Activated naive CD4-positive, alpha-beta T cell treated with anti-CD3 and anti-CD28 coated beads for 36 hours (primary cell): ENCODE data around the gene NDUFB11. TPM values are rescaled to one million over a fixed set of nuclear protein-coding genes. Genes with fewer than 3 reads are reported as not detected.

Experiments used
- CTCF ChIA-PET: fragments of 350-600 bp; sonication (Branson Sonifier 250); formaldehyde crosslinking; loops from one replicate; lab custom pipeline; 2021; ENCODE audit warnings: antibody characterized with exemption; lab: Charles Lee
- DNase-seq: peaks from one replicate; pipeline ENCODE4 v3.0.0-alpha.2; 2020
- H3K27ac Mint-ChIP-seq: one replicate; pipeline ENCODE4 v1.8.0; 2021; ENCODE audit warnings: mild to moderate bottlenecking, mixed read lengths
- H3K27me3 Mint-ChIP-seq: one replicate; pipeline ENCODE4 v1.8.0; 2021; ENCODE audit warnings: low read depth, mixed read lengths
- H3K36me3 Mint-ChIP-seq: one replicate; pipeline ENCODE4 v1.8.0; 2021; ENCODE audit warnings: low read depth, mixed read lengths
- H3K4me1 Mint-ChIP-seq: one replicate; pipeline ENCODE4 v1.8.0; 2021; ENCODE audit warnings: low read depth, mixed read lengths
- H3K4me3 Mint-ChIP-seq: one replicate; pipeline ENCODE4 v1.8.0; 2021; ENCODE audit warnings: mild to moderate bottlenecking, moderate library complexity, mixed read lengths
- H3K9me3 Mint-ChIP-seq: one replicate; pipeline ENCODE4 v1.8.0; 2021; ENCODE audit warnings: mixed read lengths
- intact Hi-C: fragments of 100-400 bp; cut with micrococcal nuclease; formaldehyde crosslinking; loops from one replicate; pipeline ENCODE4 v1.15.1; 2023
- total RNA-seq, 2 experiments: library from RNA; stranded (reverse); gene quantifications; one replicate each; pipeline ENCODE4 v1.2.3, GENCODE V29; 2021

Gene NDUFB11
- total RNA-seq, 2 experiments from 2014 or later = 85.8 to 87.2 TPM

DNA sequence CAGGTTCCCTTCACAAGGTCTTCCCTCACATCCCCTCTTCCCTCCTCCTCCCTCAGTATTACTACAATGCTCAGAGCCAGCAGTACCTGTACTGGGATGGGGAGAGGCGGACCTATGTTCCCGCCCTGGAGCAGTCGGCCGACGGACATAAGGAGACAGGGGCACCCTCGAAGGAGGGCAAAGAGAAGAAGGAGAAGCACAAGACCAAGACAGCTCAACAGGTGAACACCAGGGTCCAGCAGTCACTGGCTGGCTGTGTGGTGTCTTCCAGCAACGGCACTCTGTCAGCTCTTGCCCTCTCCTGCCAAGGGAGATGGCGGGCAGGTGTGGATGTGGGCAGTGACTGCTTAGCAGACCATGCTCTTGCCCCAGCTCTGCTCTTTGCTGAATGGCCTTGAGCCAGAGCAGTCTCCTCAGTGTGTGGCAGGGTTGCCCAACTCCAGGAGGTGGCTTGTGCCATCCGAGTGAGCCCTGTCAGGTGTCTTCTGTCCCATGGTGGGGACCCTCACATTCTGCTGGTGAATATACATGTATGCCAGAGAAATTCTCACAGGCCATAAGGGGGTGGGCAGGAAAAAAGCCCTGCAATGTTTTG is 37.7 kb upstream of the NDUFB11 start:
- Mint-ChIP-seq H3K9me3 (no peaks in the 10 kb centered on the region), H3K27ac (no peak overlapping the region), H3K36me3 (peaks cover 16% of the 10 kb centered on the region), H3K4me3 (no peak overlapping the region), H3K27me3 (no peaks in the 10 kb centered on the region), H3K4me1 (no peaks in the 10 kb centered on the region)
- intact Hi-C loops = no loop called here
- DNase-seq = no peak
- CTCF ChIA-PET = no interaction called here

DNA sequence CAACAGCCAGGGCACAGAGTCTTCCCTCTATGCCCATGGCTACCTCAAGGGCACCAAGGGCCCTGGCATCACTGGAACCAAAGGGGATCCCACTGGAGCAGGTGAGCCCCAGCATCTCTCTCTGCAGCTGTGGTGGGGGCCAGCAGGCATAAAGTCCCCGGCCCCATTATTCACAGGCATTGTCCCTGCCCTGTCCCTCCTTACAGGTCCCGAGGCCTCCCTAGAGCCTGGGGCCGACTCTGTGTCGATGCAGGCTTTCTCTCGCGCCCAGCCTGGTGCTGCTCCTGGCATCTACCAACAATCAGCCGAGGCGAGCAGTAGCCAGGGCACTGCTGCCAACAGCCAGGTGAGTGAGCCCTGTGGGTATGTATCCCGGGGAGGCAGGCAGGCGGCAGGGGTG is 36.8 kb upstream of the NDUFB11 start:
- H3K9me3 Mint-ChIP-seq = no peaks in the 10 kb centered on the region
- H3K27me3 Mint-ChIP-seq = no peaks in the 10 kb centered on the region
- no peak for DNase-seq
- no peak overlapping the region for H3K4me3 Mint-ChIP-seq
- H3K27ac Mint-ChIP-seq = no peak overlapping the region
- CTCF ChIA-PET = no interaction called here
- peaks cover 20% of the 10 kb centered on the region for H3K36me3 Mint-ChIP-seq
- intact Hi-C loops = no loop called here
- H3K4me1 Mint-ChIP-seq = no peaks in the 10 kb centered on the region

DNA sequence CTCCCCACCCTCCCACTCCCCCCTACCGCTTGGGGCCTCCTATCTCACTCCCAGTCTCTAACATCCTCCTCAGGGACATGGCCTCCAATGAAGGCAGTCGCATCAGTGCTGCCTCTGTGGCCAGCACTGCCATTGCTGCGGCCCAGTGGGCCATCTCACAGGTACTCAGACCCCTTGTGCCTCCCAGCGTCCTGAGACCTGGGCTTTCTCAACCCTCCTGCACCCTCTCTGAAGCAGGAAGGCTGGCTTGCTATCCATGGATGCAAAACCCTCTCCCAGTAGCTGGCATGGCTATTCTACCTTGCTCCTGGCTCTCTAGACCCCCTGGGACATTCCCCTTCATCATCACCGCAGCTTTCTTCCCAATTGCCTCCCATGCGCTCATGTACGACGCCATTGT is 35.8 kb upstream of the NDUFB11 start:
- Mint-ChIP-seq H3K27me3 (no peaks in the 10 kb centered on the region), H3K27ac (no peak overlapping the region), H3K36me3 (peaks cover 23% of the 10 kb centered on the region), H3K4me3 (no peak overlapping the region), H3K4me1 (no peaks in the 10 kb centered on the region), H3K9me3 (no peaks in the 10 kb centered on the region)
- no peak for DNase-seq
- intact Hi-C loops = no loop called here
- CTCF ChIA-PET = no interaction called here

DNA sequence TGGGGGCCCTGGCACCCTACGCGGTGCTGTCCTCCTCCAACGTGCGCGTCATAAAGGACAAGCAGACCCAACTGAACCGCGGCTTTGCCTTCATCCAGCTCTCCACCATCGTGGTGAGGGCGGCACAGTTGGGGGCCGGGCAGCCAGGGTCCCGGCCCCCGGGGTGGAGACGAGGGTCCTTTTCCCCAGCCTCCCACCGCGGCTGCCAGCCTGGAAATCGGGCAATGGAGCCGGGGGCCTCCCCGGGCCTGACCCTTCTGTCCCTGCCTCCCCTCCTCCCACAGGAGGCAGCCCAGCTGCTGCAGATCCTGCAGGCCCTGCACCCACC is 35.4 kb upstream of the NDUFB11 start:
- no peak overlapping the region for H3K4me3 Mint-ChIP-seq
- no peaks in the 10 kb centered on the region for H3K27me3 Mint-ChIP-seq
- CTCF ChIA-PET = no interaction called here
- intact Hi-C loops = no loop called here
- no peaks in the 10 kb centered on the region for H3K9me3 Mint-ChIP-seq
- H3K27ac Mint-ChIP-seq = no peak overlapping the region
- no peaks in the 10 kb centered on the region for H3K4me1 Mint-ChIP-seq
- DNase-seq = no peak
- peaks cover 23% of the 10 kb centered on the region for H3K36me3 Mint-ChIP-seq

DNA sequence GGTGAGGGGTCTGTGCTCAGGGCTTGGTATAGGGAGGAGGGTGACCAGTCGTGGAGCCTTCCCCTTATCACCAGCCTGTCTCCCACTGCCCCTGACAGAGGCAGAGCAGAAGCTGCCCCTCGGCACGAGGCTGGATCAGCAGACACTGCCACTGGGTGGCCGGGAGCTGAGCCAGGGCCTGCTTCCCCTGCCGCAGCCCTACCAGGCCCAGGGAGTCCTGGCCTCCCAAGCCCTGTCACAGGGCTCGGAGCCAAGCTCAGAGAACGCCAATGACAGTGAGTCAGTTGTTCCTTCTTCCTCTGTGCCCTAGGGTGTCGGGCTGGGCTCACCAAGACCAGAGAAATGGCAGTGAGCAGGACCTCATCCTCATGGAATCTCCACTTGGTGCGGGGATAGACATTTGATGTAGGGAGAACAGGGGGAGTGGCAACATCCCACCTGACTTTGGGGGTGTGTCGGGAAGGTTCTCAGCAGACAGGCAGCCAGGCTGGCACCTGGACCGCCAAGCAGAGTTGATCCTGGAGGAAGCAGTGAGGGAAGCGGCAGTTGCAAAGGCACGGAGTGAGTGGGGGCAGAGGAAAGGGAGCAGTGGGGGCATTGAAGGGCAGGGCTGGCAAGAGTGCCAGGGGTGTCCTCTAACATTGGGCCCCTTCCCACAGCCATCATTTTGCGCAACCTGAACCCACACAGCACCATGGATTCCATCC is 34.9 kb upstream of the NDUFB11 start:
- H3K27ac Mint-ChIP-seq = no peak overlapping the region
- no peaks in the 10 kb centered on the region for H3K4me1 Mint-ChIP-seq
- H3K9me3 Mint-ChIP-seq = no peaks in the 10 kb centered on the region
- H3K4me3 Mint-ChIP-seq = no peak overlapping the region
- CTCF ChIA-PET = no interaction called here
- H3K36me3 Mint-ChIP-seq = peaks cover 24% of the 10 kb centered on the region
- DNase-seq = no peak
- no peaks in the 10 kb centered on the region for H3K27me3 Mint-ChIP-seq
- intact Hi-C loops = no loop called here

DNA sequence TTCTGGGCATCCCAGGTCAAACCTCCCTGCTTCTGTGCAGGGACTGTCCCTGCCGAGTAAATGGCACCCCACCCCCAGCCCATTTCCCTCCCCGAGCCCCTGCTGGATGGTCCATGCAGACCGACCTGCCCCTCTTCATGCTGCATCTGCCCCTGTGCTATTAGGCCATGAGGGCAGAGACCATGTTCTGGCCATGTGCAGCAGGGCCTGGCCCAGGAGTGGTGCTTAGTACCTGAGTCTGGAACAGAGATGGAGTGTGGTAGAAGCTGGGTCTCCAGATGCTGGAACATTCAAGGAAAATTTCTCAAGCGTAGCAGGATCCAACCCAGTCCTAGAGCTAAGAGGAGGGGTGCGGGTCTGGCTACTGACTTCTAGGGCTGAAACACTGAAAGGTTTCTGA is 33.8 kb upstream of the NDUFB11 start:
- Mint-ChIP-seq H3K9me3 (no peaks in the 10 kb centered on the region), H3K36me3 (peaks cover 24% of the 10 kb centered on the region), H3K27me3 (no peaks in the 10 kb centered on the region), H3K4me1 (no peaks in the 10 kb centered on the region), H3K4me3 (no peak overlapping the region), H3K27ac (no peak overlapping the region)
- intact Hi-C loops = no loop called here
- DNase-seq = no peak
- CTCF ChIA-PET = no interaction called here

DNA sequence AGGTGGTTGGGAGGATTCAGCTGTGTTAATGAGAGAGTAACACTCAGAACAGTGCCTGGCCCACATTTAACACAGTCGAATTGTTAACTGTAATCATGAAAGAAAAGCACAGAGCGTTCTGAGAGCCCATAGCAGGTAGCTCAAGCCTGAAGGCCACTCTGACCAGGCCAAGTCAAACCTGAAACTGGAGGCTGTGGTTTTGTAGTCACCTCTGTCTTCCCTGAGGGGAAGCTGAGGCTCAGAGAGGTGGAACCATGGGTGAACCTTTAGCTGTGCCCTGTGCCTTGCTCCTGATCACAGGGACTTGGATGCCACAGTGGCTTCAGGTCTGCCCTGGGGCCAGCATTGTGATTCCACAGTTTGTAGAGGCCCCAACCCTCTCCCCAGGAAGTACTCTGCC is 32.6 kb upstream of the NDUFB11 start:
- CTCF ChIA-PET = no interaction called here
- no peak overlapping the region for H3K4me3 Mint-ChIP-seq
- intact Hi-C loops = no loop called here
- H3K9me3 Mint-ChIP-seq = no peaks in the 10 kb centered on the region
- H3K36me3 Mint-ChIP-seq = peaks cover 24% of the 10 kb centered on the region
- H3K27me3 Mint-ChIP-seq = no peaks in the 10 kb centered on the region
- no peak for DNase-seq
- no peaks in the 10 kb centered on the region for H3K4me1 Mint-ChIP-seq
- H3K27ac Mint-ChIP-seq = no peak overlapping the region

DNA sequence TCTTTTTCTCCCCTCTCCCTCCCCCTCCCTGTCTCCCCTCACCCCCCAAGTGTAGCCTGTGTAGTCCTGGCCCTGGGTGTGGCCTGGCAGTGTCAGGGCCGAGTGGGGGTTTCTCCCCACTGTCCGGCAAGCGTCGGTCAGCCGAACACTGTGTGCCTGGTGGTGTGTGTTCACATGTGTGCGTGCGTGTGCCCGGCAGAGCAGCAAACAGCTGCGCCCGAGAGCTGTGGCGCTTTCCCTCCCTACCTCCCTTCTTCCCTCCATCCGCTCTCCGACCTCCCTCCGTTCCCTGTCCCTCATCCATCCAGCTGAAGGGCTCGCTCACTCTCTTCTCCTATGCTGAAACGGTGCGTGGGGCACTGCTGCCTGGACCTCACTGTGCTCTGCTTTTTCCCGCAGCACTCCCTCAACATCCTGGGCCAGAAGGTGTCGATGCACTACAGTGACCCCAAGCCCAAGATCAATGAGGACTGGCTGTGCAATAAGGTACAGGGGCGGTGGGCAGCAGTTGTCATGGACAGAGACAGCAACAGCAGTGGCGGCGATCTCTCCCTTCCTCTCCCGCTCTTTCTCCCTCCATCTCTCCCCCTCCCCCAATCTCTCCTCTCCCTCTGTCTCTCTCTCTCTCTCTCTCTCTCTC is 31.7 kb upstream of the NDUFB11 start:
- DNase-seq = no peak
- CTCF ChIA-PET = no interaction called here
- Mint-ChIP-seq H3K36me3 (peaks cover 24% of the 10 kb centered on the region), H3K27me3 (no peaks in the 10 kb centered on the region), H3K27ac (no peak overlapping the region), H3K4me3 (no peak overlapping the region), H3K9me3 (no peaks in the 10 kb centered on the region), H3K4me1 (no peaks in the 10 kb centered on the region)
- intact Hi-C loops = no loop called here

DNA sequence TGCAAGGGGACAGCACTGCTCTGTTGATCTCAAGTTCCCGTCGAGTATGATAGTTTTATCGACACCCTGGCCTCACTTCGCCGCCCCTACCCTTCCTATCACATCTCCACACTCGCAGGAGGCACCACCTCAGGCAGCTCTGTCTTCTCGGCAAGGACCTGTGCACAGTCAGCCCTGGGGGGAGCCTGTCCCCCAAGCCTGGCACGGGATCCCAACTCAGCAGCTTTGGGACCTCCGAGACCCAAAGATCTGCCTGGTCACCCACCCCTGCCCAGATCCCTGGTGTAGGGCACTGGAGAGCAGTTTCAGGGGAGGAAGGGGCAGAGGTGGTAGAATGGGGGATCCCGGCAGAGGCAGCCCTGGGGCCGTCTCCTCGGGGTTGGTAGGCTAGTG is 31.1 kb upstream of the NDUFB11 start:
- H3K27ac Mint-ChIP-seq = no peak overlapping the region
- no peak for DNase-seq
- intact Hi-C loops = no loop called here
- no peaks in the 10 kb centered on the region for H3K9me3 Mint-ChIP-seq
- no peaks in the 10 kb centered on the region for H3K27me3 Mint-ChIP-seq
- H3K4me3 Mint-ChIP-seq = no peak overlapping the region
- H3K4me1 Mint-ChIP-seq = no peaks in the 10 kb centered on the region
- peaks cover 24% of the 10 kb centered on the region for H3K36me3 Mint-ChIP-seq
- CTCF ChIA-PET = no interaction called here

DNA sequence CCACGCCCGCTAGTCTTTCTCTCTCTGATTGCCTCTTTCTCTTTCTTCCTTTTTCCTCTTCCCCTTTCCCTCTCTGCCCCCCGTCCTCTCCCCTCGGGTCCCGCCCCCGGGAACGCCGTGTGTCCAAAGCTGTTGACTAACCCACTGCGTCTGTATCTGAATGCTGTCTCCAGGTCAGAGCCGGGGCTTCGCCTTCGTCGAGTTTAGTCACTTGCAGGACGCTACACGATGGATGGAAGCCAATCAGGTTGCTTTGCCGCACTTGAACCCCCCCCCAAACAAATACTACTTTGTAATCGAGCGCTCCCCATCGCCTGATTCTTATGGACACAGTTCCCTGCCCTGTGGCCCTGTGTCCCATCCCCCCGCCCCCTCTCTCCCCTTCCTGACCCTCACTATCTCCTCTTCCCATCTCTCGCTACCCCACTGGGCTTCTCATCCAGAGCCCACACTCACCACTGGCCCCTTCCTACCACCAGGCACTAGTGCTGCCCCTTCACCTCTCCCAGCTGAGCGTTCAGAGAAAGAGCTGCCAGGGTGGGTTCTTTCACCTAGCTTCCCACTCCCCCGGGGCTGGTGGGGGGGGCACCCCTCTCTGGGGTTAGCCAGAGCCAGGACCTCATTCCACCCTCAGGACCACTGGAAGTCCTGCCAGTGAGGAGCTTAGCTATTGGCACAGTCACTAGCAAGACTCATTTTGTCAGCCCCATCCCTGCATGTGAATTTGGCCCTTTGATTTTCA is 30.5 kb upstream of the NDUFB11 start:
- H3K27ac Mint-ChIP-seq = no peak overlapping the region
- no peak overlapping the region for H3K4me3 Mint-ChIP-seq
- no peak for DNase-seq
- H3K27me3 Mint-ChIP-seq = no peaks in the 10 kb centered on the region
- H3K4me1 Mint-ChIP-seq = no peaks in the 10 kb centered on the region
- intact Hi-C loops = no loop called here
- H3K36me3 Mint-ChIP-seq = peaks cover 24% of the 10 kb centered on the region
- no peaks in the 10 kb centered on the region for H3K9me3 Mint-ChIP-seq
- CTCF ChIA-PET = no interaction called here

DNA sequence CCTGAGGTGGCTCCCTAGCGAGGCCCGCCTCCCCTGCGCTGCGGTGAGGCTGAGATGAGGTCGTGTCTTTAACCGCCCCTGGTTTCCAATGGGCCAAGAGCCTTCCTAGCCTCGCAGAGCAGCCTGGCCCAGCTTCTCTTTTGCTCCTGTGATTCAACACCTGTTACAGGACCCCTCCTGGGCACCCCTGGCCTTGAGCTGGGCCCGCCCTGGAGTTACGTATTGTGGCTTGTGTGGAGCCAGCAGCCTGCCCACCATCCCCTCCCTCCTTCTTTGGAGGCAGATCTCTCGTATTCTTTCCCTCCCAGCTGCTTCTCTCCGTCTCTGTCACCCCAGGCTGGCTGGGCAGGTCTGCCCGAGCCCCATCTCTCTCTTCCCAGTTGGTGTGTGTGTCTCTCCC is 29.9 kb upstream of the NDUFB11 start:
- intact Hi-C loops = no loop called here
- Mint-ChIP-seq H3K27ac (no peak overlapping the region), H3K9me3 (no peaks in the 10 kb centered on the region), H3K27me3 (no peaks in the 10 kb centered on the region), H3K36me3 (peaks cover 25% of the 10 kb centered on the region), H3K4me3 (no peak overlapping the region), H3K4me1 (no peaks in the 10 kb centered on the region)
- CTCF ChIA-PET = no interaction called here
- DNase-seq = no peak

DNA sequence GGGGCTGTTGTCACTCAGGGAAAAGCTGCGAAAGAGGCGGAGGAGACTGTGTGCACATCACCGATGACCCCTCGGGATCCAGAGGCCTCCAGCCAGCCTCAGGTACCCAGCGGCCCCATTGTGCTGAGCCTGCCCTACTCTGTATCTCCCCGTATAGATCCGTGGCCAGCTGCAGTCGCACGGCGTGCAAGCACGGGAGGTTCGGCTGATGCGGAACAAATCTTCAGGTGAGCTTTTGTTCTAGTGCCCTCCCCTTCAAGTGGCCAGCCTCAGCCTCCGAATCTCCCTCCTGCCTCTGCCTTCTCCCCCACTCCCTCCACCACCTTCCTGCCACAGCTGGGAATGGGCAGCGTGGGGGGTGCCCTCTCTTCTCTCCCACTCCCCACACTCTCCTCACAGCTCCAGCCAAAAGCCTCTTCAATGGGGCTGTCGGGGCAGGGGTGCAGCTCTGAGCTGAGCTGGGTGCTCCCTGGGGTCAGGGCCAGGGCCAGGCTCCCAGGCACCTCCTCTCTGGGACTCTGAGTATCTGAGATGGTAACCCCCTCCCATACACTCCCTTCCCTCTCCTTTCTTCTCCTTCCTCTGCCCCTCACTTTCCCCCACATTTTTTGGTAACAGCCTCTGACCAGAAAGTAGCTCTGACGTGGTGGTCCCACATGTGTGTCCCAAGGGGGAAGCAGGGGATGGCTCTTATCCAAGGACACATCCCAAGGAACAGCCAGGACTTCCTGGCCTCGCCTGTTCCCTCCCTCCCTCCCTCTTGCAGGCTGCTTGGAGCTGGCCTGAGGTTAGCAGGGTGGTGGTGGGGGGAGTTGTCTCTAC is 28.7 kb upstream of the NDUFB11 start:
- H3K4me3 Mint-ChIP-seq = no peak overlapping the region
- CTCF ChIA-PET = no interaction called here

More for the DNA sequence above, 28.7 kb upstream of the NDUFB11 start:
- Mint-ChIP-seq H3K9me3 (no peaks in the 10 kb centered on the region), H3K27ac (no peak overlapping the region), H3K36me3 (peaks cover 20% of the 10 kb centered on the region), H3K27me3 (no peaks in the 10 kb centered on the region), H3K4me1 (no peaks in the 10 kb centered on the region)
- intact Hi-C loops = no loop called here
- DNase-seq = no peak
